ENCODE data around the gene SYNM.
A peak's percentile ranks its signal among the peaks of the same experiment; 100 is the strongest.
"Not testable (repeated sequence)": the region's sequence is repeated elsewhere in the genome, so short reads cannot be mapped to it uniquely, and the experiment has no call there.

Gene SYNM

DNA sequence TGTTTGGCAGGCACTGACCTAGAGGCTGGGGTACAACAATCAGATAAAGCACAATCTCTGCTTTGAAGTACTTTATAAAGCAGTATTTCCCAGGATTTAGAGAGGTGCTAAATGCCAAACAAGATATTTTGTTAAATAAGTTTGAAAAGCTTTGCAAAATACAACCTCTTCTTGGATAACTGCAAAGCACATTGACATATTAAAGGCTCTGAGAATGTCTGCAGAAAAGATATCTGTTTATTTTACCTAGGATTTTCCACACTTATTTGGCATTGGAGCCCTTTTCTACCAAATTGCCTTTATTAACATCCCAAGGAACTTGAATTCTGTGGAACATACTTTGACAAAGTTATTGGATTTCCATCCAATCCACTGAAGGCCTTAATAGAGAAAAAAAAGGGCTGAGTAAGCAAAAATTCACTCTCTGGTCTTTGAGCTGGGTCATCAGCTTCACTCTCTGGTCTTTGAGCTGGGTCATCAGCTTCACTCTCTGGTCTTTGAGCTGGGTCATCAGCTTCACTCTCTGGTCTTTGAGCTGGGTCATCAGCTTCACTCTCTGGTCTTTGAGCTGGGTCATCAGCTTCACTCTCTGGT, 29.7 kb upstream of the SYNM start:
- not testable (repeated sequence) for H3K27ac Mint-ChIP-seq; DNase-seq (ENCODE audit: low spot score); H3K4me3 Mint-ChIP-seq; H3K36me3 Mint-ChIP-seq (ENCODE audit: low read depth); H3K4me1 Mint-ChIP-seq (ENCODE audit: low read depth); H3K9me3 Mint-ChIP-seq
- peaks cover 14% of the 10 kb centered on the region for H3K27me3 Mint-ChIP-seq (ENCODE audit: low read depth)

DNA sequence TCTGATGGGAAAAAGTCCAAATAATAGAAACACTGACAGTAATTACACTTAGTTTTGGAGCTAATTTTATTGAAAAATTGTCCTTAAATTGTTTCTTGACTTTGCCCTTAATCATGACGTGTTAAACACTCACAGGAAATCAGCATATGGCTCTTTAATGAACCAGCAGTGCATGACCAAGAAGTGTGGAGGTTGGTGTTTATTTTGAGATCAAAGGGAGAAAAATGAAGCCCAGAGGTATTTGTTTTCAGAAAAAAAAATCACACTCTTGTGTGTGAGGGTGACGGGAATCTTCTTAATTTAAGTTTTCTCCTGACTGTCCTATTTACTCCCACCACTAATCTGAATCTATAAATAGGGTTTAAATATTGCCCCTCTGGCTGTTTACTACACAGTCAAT, 28.8 kb upstream of the SYNM start:
- peaks cover 5% of the 10 kb centered on the region for H3K4me1 Mint-ChIP-seq (ENCODE audit: low read depth)
- DNase-seq (ENCODE audit: low spot score) = no peak
- H3K27ac Mint-ChIP-seq = no peak overlapping the region
- H3K9me3 Mint-ChIP-seq = no peaks in the 10 kb centered on the region
- peak overlapping the region; percentile 83 for H3K4me3 Mint-ChIP-seq
- no peaks in the 10 kb centered on the region for H3K36me3 Mint-ChIP-seq (ENCODE audit: low read depth)
- peaks cover 18% of the 10 kb centered on the region for H3K27me3 Mint-ChIP-seq (ENCODE audit: low read depth)

- peaks cover 24% of the 10 kb centered on the region for H3K27me3 Mint-ChIP-seq (ENCODE audit: low read depth)
- H3K9me3 Mint-ChIP-seq = no peaks in the 10 kb centered on the region
- DNase-seq (ENCODE audit: low spot score) = peak; percentile 37
- peak overlapping the region; percentile 78 for H3K27ac Mint-ChIP-seq
- H3K36me3 Mint-ChIP-seq (ENCODE audit: low read depth) = no peaks in the 10 kb centered on the region
- peak overlapping the region; percentile 83 for H3K4me3 Mint-ChIP-seq
- H3K4me1 Mint-ChIP-seq (ENCODE audit: low read depth) = peaks cover 5% of the 10 kb centered on the region
Observed at GRCh38 chr15:99076555-99077308, 28.1 kb upstream of the SYNM start.

- Mint-ChIP-seq H3K36me3 (ENCODE audit: low read depth) (no peaks in the 10 kb centered on the region), H3K4me3 (no peak overlapping the region), H3K9me3 (no peaks in the 10 kb centered on the region), H3K27ac (no peak overlapping the region), H3K4me1 (ENCODE audit: low read depth) (no peaks in the 10 kb centered on the region), H3K27me3 (ENCODE audit: low read depth) (peaks cover 32% of the 10 kb centered on the region)
- no peak for DNase-seq (ENCODE audit: low spot score)
Observed at GRCh38 chr15:99082798-99083197, 22.1 kb upstream of the SYNM start.

- H3K4me3 Mint-ChIP-seq = no peak overlapping the region
- no peak overlapping the region for H3K27ac Mint-ChIP-seq
- DNase-seq (ENCODE audit: low spot score) = no peak
- peaks cover 23% of the 10 kb centered on the region for H3K27me3 Mint-ChIP-seq (ENCODE audit: low read depth)
- peaks cover 1% of the 10 kb centered on the region for H3K4me1 Mint-ChIP-seq (ENCODE audit: low read depth)
- H3K36me3 Mint-ChIP-seq (ENCODE audit: low read depth) = no peaks in the 10 kb centered on the region
- no peaks in the 10 kb centered on the region for H3K9me3 Mint-ChIP-seq
Observed at GRCh38 chr15:99084965-99085364, 19.9 kb upstream of the SYNM start.

- DNase-seq (ENCODE audit: low spot score) = no peak
- Mint-ChIP-seq H3K4me3 (no peak overlapping the region), H3K4me1 (ENCODE audit: low read depth) (peaks cover 6% of the 10 kb centered on the region), H3K9me3 (no peaks in the 10 kb centered on the region), H3K36me3 (ENCODE audit: low read depth) (no peaks in the 10 kb centered on the region), H3K27ac (no peak overlapping the region), H3K27me3 (ENCODE audit: low read depth) (peaks cover 28% of the 10 kb centered on the region)
Observed at GRCh38 chr15:99085413-99086326, 19.2 kb upstream of the SYNM start.

GRCh38 chr15:99086327-99086667, 18.6 kb upstream of the SYNM start:
- no peak for DNase-seq (ENCODE audit: low spot score)
- H3K9me3 Mint-ChIP-seq = no peaks in the 10 kb centered on the region
- H3K4me3 Mint-ChIP-seq = no peak overlapping the region
- peaks cover 22% of the 10 kb centered on the region for H3K27me3 Mint-ChIP-seq (ENCODE audit: low read depth)
- no peaks in the 10 kb centered on the region for H3K36me3 Mint-ChIP-seq (ENCODE audit: low read depth)
- H3K27ac Mint-ChIP-seq = no peak overlapping the region
- H3K4me1 Mint-ChIP-seq (ENCODE audit: low read depth) = peaks cover 6% of the 10 kb centered on the region

DNA sequence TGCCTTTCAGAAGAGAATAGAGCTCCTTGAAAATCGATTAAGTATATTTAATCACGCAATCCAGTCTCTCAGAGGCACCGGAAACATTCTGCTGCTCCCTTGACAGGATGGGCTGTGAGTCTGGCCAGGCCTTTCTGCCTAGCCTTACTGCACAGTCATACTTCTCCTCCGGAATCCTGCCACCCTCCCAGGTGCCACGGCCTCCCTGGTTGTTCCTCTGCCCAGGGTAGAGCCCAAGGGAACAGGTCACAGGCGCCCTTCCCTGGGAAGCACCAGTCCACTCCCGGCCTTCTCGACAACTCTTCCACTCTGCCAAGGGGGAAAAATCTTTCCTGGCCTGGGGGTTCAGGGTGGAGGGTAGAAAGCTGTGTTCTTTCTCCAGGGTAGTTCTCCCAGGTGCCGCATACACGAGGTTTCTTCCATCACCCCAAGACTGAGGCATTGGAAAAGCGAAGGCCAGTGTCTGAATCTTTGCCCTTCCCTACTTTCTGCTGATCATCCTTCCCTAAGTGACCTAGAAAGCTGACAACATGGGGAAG, 17.4 kb upstream of the SYNM start:
- H3K36me3 Mint-ChIP-seq (ENCODE audit: low read depth) = no peaks in the 10 kb centered on the region
- peaks cover 11% of the 10 kb centered on the region for H3K27me3 Mint-ChIP-seq (ENCODE audit: low read depth)
- H3K4me1 Mint-ChIP-seq (ENCODE audit: low read depth) = peaks cover 6% of the 10 kb centered on the region
- no peak overlapping the region for H3K27ac Mint-ChIP-seq
- no peak overlapping the region for H3K4me3 Mint-ChIP-seq
- DNase-seq (ENCODE audit: low spot score) = no peak
- no peaks in the 10 kb centered on the region for H3K9me3 Mint-ChIP-seq

GRCh38 chr15:99090011-99090699, 14.7 kb upstream of the SYNM start:
- peaks cover 6% of the 10 kb centered on the region for H3K4me1 Mint-ChIP-seq (ENCODE audit: low read depth)
- no peak for DNase-seq (ENCODE audit: low spot score)
- H3K9me3 Mint-ChIP-seq = no peaks in the 10 kb centered on the region
- peaks cover 6% of the 10 kb centered on the region for H3K27me3 Mint-ChIP-seq (ENCODE audit: low read depth)
- H3K4me3 Mint-ChIP-seq = peak overlapping the region; percentile 11
- H3K36me3 Mint-ChIP-seq (ENCODE audit: low read depth) = no peaks in the 10 kb centered on the region
- no peak overlapping the region for H3K27ac Mint-ChIP-seq

DNA sequence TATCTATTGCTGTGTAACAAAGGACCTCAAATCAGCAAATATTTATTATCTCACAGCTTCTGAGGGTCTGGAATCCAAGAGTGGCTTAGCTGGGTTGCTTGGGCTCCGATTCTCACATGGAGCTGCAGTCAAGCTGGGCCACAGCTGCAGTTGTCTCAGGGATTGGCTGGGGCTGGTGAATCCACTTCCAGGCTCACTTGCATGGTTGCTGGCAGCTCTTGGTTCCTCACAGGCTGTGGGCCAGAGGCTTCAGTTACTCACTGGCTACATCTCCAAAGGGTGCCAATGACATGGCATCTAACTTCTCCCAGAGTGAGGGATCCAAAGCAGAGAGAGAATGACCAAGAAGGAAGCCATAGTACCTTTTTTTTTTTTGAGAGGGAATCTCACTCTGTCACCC, 13.9 kb upstream of the SYNM start:
- Mint-ChIP-seq H3K27me3 (ENCODE audit: low read depth) (peaks cover 6% of the 10 kb centered on the region), H3K4me1 (ENCODE audit: low read depth) (peaks cover 6% of the 10 kb centered on the region), H3K4me3 (no peak overlapping the region), H3K36me3 (ENCODE audit: low read depth) (no peaks in the 10 kb centered on the region), H3K9me3 (no peaks in the 10 kb centered on the region), H3K27ac (no peak overlapping the region)
- DNase-seq (ENCODE audit: low spot score) = no peak

DNA sequence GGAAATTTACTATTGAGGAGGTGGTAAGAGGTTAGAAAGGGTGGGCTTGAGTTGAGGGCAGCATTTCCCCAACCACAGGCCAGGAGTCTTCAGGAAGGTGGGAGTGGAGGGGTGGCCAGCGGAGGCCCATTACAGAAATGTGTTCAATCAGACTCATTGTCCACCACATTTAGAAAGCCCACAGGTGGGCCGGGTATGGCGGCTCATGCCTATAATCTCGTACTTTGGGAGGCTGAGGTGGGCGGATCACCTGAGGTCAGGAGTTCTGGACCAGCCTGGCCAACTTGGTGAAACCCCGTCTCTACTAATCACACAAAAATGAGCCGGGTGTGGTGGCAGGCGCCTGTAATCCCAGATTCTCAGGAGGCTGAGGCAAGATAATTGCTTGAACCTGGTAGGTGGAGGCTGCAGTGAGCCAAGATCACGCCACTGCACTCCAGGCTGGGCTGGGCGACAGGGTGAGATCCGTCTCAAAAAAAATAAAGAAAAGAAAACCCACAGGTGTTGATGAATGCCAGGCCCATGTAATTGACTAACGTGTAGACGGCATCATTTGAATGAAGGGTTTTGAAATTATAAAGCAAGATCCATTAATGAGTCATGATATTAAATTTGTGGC, 12.2 kb upstream of the SYNM start:
- peaks cover 8% of the 10 kb centered on the region for H3K27me3 Mint-ChIP-seq (ENCODE audit: low read depth)
- DNase-seq (ENCODE audit: low spot score) = no peak
- H3K36me3 Mint-ChIP-seq (ENCODE audit: low read depth) = no peaks in the 10 kb centered on the region
- H3K4me3 Mint-ChIP-seq = no peak overlapping the region
- H3K9me3 Mint-ChIP-seq = no peaks in the 10 kb centered on the region
- no peak overlapping the region for H3K27ac Mint-ChIP-seq
- H3K4me1 Mint-ChIP-seq (ENCODE audit: low read depth) = peaks cover 6% of the 10 kb centered on the region

GRCh38 chr15:99095626-99096025, 9.3 kb upstream of the SYNM start:
- Mint-ChIP-seq H3K27ac (no peak overlapping the region), H3K4me1 (ENCODE audit: low read depth) (peaks cover 2% of the 10 kb centered on the region), H3K27me3 (ENCODE audit: low read depth) (peaks cover 14% of the 10 kb centered on the region), H3K4me3 (no peak overlapping the region), H3K9me3 (no peaks in the 10 kb centered on the region), H3K36me3 (ENCODE audit: low read depth) (no peaks in the 10 kb centered on the region)
- no peak for DNase-seq (ENCODE audit: low spot score)

DNA sequence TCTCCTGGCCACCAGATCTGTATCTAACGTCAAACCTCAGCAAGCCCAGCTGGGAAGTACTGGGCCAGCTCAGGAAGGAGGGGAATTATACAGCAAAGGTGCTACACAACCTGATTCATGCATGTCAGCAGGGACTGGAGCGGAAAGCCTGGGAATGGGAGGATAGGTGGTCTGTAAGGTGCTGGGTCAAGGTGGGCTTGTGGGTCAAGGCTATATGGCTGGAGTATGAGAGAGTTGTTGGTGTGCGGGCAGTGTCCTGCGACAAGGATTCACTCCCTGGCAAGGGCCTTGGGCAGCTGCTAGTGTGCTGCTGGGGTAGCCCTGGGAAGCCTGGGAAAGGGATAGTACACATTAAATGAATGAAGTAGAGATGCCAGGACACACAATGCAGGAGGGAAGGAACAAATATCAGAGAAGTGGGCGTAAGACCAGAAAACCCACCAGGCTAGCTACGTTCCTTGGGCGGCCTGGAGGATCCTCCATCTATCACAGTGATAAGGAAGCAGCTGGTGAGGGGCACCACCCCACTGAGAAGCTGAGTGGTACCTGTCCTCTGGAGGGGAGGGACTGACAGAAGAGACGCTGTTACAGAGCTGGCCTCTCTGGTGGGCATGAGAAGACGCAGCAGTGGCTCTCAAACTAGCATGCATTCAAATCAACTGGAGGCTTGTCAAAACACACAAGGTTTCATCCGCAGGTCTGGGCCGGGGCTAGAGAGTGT, 8.5 kb upstream of the SYNM start:
- Mint-ChIP-seq H3K27me3 (ENCODE audit: low read depth) (peaks cover 16% of the 10 kb centered on the region), H3K36me3 (ENCODE audit: low read depth) (no peaks in the 10 kb centered on the region), H3K4me3 (no peak overlapping the region), H3K9me3 (no peaks in the 10 kb centered on the region), H3K4me1 (ENCODE audit: low read depth) (peaks cover 2% of the 10 kb centered on the region), H3K27ac (no peak overlapping the region)
- no peak for DNase-seq (ENCODE audit: low spot score)

Measured in T-helper 2 cell treated with Interferon-gamma antibody and Interleukin-4, amounts not matched to agents 5 μg/mL and 100 μg/mL, for 36 hours (primary cell).